NOMO-1 treated with dmso at 0.1 percent for 144 hours (cell line): ENCODE data around the gene CZIB.
A peak's percentile ranks its signal among the peaks of the same experiment; 100 is the strongest.
"Not testable (repeated sequence)": the region's sequence is repeated elsewhere in the genome, so short reads cannot be mapped to it uniquely, and the experiment has no call there.

Source experiments
- DNase-seq: peaks from one replicate; lab custom pipeline; 2025; ENCODE audit not compliant: unreplicated experiment; lab: John Stamatoyannopoulos, UW

Gene CZIB

DNA sequence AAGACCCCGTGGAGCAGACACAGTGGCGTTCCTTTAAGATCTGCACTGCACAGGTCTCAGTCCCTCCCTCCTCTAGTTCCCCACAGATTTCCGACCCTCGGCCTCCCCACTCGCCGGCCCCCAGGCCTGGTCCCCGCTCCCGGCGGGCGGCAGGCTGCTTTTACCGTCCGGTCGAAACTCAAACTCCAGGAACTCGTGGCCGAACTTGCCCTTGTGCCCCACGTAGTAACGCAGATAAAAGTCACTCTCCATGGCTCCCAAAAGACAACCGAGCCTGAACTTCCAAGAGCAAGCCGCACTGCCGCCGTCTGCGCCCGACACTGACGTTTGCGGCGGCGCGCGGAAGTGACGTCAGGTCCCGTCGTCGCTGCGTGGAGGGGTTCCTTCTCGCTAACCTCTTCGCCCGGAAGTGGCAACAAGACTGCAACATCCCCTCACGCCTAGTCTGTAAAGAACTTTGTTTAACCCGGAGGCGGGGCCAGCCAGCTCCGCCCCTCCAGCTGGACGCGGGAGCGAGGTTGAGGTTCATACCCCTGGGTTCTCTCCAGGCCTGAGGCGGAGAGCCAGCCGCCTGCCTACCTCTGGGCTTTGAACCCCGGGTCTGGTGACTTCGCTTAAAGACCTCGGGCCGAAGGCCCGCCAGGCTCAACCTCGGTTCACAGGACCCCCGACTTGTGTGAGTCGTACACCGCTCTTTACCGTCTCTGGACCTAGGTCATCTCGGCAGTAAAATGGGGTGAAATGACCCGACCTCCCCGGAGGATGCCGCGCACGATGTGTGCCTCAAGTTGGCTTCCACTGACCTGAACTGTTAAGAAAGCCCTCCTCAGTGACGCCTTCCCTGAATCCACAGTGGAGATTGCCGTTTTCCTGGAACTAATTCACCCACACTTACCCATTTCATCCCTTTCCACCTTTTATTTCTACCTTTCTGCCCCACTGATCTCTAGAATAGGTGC is 18.0 kb upstream of the CZIB start, which contains the start of gene MAGOH:
Gene MAGOH, minus strand, starts transcription at position 322 of the 959 bp plus-strand sequence. Its CDS starts 70 bp downstream, at position 252.
- DNase-seq, result peak; percentile 96

DNA sequence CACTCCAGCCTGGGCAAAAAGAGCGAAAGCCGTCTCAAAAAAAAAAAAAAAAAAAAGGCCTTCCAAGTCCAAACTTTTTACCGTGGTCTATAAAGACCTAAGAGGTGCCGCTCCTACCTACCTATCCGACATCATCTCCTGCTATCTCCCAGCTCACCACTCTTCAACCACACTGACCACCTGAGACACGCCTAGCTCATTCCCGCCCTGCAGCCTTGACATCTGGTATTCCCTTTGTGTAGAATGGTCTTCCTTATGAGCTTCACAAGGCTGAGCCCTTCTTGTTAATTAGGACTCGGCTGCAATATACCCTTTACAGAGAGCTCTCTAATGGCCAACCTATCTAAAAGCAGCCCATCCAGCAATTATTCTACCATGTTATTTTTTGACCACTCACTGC is 17.2 kb upstream of the CZIB start:
- no peak for DNase-seq

DNA sequence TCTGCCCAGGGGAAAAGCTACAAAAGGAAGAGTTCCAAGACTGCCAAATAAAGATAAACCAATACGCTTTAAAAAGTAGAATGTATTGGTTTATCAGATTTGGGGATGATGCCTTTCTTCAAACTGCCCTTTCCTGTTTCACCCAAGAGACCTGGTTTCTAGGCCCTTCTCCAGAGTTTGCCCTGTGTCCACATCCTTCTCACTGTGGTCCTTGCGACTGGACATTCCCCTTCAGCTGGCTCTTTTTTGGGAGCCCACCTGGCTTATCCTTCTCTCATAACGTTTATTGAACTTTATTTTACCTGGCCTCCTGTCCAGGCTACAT is 490 bp upstream of the CZIB start:
- no peak for DNase-seq

DNA sequence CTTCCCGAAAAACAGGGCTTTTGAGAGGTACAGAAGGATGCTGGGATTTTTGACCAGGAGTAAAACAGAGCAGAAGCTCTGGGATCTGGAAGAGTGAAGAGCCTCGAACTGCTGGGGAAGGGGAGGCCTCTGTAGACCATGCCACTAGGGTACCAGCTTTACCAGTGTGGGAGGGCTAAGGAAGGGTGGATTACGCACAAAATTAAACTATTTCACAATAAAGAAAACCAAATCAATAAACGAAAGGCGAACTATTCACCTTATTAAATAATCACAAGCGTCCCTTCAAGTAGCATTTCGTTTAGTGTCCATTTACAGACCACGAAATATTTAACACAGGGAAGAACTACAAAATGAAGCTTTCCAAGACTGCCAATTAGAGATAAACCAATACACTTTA is 723 bp downstream of the CZIB start:
- DNase-seq, result no peak

DNA sequence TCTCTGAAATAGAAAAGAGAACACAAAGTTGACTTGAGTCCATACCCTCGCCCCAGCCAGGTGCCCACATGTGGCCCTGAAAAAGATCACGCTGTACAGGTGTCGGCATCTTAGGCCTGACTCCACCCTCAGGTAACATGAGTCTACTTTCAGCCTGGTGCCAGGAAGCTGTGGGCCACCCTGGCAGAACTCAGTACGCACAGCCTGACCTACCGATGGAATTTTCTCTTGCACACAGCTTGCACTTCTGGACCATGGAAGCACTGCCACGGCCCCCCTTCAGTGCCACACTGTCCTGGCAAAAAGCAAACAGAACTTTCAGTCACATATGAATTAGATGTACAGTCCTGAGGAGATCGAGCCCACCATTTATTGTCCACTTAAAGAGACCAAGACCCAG is 2.2 kb downstream of the CZIB start:
- no peak for DNase-seq

DNA sequence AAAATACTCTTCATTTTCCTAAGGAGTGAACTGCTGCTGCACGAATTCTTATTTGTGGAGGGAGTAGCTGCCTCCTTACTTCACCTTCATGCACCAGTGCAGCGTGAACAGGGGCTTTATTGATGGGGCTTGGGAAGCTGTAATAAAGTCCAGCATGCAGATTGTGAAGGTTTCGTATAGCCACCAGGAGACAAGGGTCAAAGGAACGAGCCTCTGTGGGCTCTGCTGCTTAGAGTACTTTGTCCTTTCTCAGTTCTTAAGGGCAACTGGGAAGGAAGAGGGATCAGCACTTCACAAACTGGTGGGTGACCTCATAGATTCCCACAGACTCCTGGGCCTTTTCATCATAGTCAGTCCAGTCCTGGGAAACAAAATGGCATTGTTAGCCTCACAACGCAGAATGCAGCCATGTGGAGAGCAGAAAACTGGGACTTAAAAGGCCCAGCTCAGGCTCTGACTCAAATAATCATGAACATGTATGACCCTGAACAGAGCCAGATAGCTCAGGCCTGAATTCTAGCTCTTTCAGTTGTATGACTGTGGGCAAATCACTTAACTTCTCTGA is 6.0 kb downstream of the CZIB start:
- DNase-seq, result no peak

DNA sequence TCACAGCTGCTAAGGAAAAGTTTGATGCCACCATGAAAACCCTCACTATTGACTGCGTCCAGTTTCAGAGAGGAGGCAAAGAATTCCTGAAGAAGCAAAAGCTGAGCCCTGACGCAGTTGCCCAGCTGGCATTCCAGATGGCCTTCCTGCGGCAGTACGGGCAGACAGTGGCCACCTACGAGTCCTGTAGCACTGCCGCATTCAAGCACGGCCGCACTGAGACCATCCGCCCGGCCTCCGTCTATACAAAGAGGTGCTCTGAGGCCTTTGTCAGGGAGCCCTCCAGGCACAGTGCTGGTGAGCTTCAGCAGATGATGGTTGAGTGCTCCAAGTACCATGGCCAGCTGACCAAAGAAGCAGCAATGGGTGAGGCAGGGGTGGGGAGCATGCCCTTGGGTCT is 9.5 kb downstream of the CZIB start:
- DNase-seq, result no peak

DNA sequence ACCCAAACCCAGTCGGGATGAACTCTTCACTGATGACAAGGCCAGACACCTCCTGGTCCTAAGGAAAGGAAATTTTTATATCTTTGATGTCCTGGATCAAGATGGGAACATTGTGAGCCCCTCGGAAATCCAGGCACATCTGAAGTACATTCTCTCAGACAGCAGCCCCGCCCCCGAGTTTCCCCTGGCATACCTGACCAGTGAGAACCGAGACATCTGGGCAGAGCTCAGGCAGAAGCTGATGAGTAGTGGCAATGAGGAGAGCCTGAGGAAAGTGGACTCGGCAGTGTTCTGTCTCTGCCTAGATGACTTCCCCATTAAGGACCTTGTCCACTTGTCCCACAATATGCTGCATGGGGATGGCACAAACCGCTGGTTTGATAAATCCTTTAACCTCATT is 10.1 kb downstream of the CZIB start:
- no peak for DNase-seq

DNA sequence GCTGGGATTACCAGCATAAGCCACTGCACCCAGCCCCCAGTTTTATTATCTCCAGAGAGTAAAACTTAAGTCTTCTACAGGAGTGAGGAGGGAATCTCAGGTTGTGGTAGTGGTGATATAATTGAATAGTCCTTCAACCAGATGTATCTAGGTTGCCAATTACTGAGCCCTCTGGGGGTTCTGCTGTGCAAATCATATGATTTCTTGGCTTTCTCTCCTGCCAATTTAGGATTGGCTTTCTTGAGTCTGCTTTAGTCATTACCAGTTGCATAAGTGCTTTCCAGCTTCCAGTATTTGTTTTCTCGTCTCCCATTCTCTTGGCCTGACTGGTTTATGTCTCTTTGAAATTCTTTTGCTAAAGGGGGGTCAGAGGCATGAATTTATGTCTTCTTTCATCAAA is 12.7 kb downstream of the CZIB start:
- no peak for DNase-seq

DNA sequence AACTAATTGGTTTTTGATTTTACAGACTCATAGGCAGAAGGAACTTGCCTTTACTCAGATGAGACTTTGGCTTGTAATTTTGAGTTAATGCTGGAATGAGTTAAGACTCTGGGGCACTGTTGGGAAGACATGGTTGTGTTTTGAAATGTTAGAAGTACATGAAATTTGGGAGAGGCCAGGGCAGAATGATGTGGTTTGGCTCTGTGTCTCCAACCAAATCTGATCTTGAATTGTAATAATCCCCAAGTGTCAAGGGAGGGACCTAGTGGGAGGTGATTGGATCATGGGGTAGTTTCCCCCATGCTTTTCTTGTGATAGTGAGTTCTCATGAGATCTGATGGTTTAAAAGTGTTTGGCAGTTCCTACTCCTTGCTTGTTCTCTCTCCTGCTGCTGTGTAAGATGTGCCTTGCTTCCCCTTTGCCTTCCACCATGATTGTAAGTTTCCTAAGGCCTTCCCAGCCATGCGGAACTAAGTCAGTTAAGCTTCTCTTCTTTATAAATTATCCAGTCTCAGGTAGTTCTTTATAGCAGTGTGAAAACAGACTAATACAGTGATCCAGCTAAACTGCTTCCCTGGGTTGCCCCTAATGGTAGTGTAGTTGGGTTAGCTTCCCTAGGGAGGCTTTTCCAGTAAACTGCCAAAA is 13.6 kb downstream of the CZIB start:
- no peak for DNase-seq

DNA sequence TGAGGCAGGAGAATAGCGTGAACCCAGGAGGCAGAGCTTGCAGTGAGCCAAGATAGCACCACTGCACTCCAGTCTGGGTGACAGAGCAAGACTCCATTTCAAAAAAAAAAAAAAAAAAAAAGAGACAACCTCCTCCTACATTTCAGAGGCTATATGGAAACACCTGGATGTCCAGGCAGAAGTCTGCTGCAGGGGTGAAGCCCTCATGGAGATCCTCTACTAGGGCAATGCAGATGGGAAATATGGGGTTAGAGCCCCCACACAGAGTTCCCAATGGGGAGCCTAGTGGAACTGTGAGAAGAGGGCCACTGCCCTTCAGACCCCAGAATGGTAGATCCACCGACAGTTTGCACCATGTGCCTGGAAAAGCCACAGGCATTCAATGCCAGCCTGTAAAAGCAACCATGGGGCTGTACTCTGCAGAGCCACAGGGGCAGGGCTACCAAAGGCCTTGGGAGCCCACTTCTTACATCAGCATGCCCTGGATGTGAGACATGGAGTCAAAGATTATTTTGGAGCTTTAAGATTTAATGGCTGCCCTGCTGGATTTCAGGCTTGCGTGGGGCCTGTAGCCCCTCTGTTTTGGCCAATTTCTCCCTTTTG is 14.2 kb downstream of the CZIB start:
- not testable (repeated sequence) for DNase-seq

DNA sequence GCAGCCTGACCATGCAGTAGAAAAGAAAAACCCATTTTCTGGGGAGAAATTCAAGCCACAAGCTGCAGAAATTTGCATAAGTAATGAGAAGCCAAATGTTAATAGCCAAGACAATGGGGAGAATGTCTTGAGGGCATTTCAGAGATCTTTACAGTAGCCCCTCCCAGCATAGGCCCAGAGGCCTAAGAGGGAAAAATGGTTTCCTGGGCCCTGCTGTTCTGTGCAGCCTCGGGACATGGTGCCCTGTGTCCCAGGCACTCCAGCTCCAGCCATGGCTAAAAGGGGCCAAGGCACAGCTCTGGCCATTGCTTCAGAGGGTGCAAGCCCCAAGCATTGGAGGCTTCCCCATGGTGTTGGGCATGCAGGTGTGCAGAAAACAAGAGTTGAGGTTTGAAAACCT is 14.9 kb downstream of the CZIB start:
- DNase-seq, result not testable (repeated sequence)

DNA sequence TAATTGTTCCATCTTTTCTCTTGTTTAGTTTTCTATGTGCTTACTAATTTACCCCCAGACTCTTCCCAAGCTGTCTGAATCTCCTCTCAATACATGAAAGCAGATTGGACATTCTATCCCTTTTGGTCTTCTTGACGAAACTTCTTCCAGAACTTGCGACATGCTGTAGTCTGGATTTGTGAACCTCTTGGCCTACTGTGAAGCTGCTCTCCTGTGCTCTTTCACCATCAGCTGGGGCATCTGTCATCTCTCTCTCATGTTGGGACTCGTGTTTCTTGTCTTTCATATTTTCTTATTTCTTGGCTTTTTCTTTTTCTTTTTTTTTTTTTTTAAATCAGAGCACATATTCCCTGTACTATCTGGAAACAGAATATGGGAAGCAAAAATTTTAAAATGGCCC is 17.0 kb downstream of the CZIB start:
- DNase-seq, result no peak

DNA sequence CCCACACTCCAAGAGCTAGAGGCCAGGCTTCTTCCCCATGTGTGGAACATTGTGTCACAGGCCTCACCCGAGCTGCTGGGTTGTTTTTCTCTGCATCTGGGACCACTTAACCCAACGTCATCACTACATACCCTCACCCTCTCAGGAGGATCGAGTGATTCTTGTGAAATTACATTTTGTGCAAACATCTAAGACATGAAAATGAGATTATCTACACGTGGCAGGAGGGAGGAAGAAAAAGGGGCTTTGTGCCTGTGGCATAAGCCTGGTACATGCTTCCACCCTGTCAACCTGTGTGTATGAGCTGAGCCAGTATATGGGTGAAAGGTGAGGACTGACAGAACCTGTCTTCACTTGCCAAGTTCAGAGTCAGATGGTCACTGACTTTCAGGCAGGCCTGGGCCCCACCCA is 22.2 kb downstream of the CZIB start:
- no peak for DNase-seq

DNA sequence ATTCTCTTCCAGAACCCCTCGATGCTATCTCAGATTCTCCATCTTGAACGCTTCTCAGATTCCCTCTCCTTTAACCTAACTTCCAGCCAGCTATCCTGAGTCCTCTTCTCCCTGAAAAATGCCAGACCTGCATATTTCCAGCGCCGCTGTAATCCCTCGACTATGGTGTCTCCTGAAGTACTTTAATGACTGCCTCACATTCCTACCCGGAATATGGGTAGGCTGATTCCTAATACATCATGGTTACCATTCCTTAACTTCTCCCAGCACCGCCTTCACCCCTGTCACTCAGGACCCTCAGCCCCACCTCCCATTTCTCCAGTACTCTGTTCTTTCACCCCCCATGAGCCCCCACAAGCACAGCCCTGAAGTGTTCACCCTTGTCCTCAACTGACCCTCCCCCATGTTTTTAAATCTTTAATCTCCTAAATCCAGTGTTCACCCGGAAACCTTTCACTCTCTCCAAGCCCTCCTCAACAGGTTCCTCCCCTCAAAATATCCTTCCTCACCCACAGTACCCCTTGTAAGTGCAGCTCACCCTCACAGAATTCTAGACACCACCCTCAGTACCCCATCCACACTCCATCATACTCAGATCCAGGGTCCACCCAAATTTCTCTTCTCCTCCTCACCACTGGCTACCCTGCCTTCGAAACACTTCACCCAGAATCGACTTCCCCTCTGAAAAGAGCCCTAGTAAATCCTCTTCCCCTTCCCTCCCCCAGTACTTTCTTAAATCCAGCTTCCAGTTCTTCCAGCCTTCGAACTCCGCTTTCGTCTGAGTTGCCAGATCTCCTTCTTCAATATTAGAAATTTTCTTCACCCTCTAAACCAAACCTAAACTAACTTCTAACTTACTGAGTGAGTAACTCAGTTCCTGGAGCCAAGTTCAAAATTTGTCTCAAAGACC is 22.9 kb downstream of the CZIB start:
- DNase-seq, result no peak

DNA sequence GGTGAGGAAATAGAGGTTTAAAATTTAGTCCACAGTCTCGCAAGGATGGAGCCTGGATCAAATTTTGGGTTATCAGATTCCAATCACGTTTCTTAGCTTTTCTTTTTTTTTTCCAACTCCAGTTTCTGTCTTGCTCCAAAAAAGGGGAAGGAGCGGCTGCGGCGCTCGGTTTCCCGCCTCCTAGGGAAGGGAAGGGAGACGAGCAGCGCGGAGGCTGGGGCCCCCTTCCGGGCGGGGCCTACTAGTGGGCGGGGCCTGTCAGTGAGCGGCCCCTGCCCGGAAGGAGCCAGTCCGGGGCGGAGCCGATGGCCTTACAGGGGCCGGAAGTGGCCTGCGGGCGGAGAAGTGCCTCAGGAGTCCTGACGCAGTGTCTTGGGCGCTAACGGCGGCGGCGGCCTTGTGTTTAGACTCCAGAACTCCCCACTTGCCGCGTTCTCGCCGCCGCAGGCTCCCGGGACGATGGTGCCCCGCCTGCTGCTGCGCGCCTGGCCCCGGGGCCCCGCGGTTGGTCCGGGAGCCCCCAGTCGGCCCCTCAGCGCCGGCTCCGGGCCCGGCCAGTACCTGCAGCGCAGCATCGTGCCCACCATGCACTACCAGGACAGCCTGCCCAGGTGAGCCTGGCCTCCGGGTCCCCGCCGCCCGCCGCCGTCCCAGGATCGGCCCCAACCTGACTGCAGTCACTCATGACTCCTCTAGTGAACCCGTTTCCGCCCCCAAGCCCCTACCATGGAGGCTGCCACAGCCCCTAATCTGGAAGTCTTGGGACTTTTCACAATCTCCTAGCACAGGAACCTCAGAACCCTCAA is 23.7 kb downstream of the CZIB start, which contains the start of gene CPT2:
Gene CPT2, plus strand, starts transcription at position 340 of the 806 bp plus-strand sequence. Its CDS starts 120 bp downstream, at position 460.
- DNase-seq, result peak; percentile 96

DNA sequence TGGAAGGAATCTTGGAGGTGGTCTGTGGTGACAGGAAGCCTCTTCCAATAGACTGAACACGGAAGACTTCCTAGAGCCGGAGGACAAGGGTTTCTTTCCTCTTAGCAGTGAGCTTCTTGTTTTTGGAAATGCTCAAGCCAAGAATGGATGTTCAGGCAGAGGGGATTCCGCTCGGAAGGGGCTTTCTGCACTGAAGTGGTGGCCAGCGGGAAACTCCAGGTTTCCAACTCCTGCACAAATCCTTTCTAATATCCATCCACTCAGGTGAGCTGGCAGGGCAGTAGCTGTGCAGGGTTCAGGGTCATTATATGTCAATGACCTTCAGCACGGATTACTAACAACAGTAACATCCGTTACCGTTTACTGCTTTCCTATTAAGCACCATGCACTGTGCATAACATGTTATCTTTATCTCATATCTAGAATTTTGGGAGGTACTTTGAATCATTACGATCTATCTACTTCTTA is 24.4 kb downstream of the CZIB start:
- DNase-seq, result no peak

DNA sequence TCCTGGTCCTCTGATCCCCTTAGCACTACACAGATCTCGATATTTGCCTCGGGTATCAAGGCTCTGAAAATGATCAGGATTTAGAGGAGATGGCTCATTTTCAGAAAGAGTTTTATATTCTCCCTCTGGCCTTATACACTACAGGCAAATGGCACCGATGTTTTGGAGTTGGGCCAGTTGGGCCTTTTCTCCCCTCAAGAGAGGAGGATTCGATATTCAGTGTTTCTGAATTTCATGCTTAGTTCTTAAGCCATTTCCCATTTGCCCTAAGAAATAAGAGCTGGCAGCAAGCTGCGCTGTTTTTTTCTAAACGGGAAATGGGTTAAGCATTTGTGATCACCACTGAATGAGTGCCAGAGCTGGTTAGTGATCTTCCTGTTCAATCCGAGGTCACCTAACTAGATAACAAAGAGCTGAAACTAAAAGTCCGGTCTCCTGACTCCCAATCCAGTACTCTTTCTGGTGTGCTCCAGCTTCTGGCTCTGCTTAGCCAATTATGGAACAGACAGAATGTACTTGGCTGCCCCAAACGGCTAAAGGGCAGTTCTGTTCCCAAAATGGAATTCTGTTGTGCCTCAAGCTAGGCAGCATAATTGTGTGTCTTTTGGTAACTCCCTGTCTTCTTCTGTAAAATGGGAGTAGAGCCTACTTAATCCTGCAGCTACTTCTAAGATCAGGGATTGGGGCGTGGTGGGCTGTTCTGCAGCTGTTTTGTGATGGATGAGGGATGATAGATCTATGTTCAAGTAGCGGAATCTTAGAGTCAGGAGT is 25.0 kb downstream of the CZIB start:
- no peak for DNase-seq

DNA sequence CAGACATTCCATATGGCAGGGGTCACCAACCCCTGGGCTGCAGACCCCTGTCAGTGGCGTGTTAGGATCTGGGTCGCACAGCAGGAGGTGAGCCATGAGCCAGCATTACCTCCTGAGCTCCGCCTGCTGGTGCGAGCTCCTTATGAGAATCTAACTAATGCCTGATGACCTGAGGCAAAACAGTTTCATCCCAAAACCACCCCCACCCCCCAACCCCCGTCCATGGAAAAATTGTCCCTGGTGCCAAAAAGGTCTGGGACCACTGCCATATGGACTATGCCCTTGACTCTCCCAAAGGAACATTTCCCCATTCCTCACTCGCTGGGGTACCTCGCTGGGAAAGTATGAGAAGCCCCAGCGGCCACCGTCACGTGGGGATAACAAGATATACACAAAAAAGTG is 30.2 kb downstream of the CZIB start:
- DNase-seq, result no peak
